ENCODE results near the gene GNPNAT1.
"Not testable (repeated sequence)": the region's sequence is repeated elsewhere in the genome, so short reads cannot be mapped to it uniquely, and the experiment has no call there.

GNPNAT1 gene

DNA sequence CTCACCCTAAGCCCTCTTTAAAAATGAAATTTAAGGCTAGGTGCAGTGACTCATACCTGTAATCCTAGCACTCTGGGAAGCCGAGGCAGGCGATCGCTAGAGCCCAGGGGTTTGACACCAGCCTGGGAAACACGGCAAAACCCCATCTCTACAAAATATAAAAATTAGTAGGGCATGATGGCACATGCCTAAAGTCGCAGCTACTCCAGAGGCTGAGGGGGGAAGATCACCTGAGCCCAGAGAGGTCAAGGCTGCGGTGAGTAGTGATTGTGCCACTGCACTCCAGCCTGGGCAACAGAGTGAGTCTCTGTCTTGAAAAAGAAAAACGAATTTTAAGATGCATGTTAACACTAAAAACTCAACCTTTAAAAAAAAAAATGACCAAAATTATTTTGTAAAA lies 12.7 kb downstream of the GNPNAT1 start:
- DNase-seq (ENCODE audit: insufficient read length, low spot score) (no peak), FAIRE-seq (no peak)
- TF ChIP-seq, protein P1, sequence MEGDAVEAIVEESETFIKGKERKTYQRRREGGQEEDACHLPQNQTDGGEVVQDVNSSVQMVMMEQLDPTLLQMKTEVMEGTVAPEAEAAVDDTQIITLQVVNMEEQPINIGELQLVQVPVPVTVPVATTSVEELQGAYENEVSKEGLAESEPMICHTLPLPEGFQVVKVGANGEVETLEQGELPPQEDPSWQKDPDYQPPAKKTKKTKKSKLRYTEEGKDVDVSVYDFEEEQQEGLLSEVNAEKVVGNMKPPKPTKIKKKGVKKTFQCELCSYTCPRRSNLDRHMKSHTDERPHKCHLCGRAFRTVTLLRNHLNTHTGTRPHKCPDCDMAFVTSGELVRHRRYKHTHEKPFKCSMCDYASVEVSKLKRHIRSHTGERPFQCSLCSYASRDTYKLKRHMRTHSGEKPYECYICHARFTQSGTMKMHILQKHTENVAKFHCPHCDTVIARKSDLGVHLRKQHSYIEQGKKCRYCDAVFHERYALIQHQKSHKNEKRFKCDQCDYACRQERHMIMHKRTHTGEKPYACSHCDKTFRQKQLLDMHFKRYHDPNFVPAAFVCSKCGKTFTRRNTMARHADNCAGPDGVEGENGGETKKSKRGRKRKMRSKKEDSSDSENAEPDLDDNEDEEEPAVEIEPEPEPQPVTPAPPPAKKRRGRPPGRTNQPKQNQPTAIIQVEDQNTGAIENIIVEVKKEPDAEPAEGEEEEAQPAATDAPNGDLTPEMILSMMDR (IDR thresholded peaks at IDR 0.05; ENCODE audit: insufficient read depth, missing control alignments), result no peak

DNA sequence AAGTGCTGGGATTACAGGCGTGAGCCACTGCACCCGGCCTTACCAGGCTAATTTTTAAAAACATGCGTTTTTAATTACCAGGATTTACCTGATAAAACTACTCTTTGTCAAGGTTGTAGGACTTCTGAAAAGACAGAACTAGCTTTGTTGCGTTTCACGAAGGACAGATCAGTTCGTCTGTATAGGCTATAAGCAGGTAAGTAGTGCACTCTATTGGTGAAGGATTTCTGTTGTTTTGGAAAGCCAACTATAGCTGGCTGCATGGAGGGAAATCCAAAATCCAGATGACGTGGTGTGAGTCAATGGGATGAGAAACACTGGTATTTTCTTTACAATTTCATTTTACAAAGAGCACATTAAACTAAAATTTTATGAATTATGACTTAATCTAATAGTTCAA lies 14.6 kb downstream of the GNPNAT1 start:
- DNase-seq (ENCODE audit: insufficient read length, low spot score) (no peak), FAIRE-seq (no peak)
- TF ChIP-seq, protein P1 (IDR thresholded peaks at IDR 0.05; ENCODE audit: insufficient read depth, missing control alignments), result no peak

DNA sequence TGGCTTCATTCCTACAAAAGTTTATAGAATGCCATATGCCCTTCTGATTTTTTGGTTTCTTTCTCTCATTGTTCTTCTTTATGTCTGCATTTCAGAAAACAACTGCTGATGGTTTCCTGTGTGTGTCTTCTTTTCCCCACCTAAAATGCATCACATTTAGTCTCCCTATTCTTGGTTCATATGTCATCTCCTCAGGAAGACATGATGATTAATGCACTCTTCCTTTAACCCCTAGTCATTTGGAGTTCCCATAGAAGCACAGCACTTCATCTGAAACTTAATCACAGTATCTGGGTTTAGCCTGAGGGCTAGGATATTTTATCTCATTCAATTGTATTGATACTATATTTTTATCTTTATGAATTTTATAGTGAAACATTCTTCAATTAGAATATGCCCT lies 21.5 kb downstream of the GNPNAT1 start:
- no peak for FAIRE-seq

DNA sequence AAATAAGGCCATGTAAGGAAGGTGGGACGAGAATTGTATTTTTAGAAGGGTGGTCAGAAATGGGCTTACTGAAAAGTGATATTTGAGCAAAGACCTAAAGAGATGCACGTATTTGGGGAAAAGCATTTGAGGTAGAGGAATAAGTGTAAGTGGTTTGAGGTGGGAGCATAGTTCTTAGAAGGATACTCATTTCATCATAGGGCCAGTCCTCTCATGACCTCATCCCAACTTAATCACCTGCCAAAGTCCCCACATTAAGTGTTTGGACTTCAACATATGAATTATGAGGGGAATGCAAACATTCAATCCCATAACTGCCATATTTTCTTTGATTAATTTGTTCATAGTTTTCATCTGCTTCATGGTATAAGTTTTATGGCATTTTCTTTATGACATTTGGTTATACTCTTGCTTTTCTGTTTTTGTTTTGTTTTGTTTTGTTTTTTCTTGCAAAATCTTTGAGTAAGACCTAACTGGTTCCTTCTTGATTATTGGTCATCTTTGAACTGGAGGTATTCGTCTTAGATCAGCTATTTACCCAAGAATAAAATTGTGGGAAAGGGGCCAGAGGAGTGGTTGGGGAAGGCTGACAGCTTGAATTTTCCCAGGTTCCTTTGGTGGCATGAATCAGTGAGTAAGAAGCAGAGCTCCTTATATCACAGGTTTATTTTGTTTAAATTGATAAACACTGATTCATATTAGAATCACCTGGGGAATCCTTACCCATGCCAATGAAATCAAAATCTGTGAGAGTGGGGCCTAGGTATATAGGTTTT lies 24.2 kb downstream of the GNPNAT1 start:
- no peak for DNase-seq (ENCODE audit: insufficient read length, low spot score)
- TF ChIP-seq, protein P1 (IDR thresholded peaks at IDR 0.05; ENCODE audit: insufficient read depth, missing control alignments), result no peak
- no peak for FAIRE-seq

More for the DNA sequence above, 21.5 kb downstream of the GNPNAT1 start:
- DNase-seq (ENCODE audit: insufficient read length, low spot score), result no peak
- TF ChIP-seq, protein P1 (IDR thresholded peaks at IDR 0.05; ENCODE audit: insufficient read depth, missing control alignments), result no peak

DNA sequence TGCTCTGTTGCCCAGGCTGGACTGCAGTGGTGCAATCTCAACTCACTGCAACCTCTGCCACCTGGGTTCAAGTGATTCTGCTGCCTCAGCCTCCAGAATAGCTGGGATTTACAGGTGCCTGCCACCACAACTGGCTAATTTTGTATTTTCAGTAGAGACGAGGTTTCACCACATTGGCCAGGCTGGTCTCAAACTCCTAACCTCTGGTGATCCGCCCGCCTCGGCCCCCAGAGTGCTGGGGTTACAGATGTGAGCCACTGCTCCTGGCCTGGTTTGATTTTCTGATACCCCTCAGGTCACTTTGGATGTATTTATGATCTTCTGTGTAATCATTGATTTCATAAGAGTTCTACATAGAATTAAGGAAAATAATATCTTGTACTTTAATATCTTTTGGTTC lies 28.5 kb downstream of the GNPNAT1 start:
- not testable (repeated sequence) for FAIRE-seq; DNase-seq (ENCODE audit: insufficient read length, low spot score)

DNA sequence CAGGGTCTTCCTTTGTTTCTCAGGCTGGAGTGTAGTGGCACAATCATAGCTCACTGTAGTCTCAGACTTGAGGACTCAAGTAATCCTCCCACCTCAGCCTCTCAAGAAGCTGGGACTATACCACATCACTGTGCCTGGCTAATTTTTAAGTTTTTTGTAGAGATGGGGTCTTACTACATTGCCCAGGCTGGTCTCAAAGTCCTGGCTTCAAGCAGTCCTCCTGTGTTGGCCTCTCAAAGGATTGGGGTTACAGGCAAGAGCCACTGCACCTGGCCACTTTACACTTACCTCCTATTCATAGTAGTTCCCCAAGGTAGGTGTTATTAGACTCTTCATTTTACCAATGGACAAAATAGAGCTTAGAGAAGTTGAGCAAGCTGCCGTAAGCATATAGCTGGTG lies 32.3 kb downstream of the GNPNAT1 start:
- TF ChIP-seq, protein P1 (IDR thresholded peaks at IDR 0.05; ENCODE audit: insufficient read depth, missing control alignments), result no peak
- no peak for FAIRE-seq
- DNase-seq (ENCODE audit: insufficient read length, low spot score), result no peak

DNA sequence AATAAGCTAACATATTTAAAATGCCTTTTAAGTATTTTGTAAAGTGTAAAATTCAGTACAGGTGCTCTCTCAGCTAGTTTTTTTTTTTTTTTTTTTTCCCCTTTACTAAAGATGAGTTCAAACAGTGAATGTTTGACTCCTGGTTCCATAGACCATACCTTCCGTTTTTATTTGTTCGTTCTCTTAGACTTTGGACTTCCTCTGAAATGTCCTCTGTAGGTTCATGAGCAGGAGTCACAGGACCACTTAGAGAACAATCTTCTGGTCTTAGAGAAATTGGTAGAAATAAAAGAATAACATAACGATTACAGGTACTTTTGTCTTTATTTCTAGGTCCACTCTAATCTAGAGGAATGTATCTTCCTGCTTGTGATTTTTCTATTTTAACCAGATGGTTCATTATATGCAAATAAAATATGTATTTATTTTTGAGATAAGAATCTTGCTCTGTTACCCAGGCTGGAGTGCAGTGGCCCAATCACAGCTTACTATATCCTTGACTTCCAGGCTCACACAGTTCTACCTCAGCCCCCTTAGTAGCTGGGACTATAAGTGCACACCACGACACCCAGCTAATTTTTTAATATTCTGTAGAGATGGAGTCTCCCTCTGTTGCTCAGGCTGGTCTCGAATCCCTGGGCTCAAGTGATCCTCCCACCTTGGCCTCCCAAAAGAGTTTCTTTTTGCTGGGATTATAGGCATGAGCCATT lies 35.6 kb downstream of the GNPNAT1 start:
- DNase-seq (ENCODE audit: insufficient read length, low spot score) (no peak), FAIRE-seq (no peak)
- TF ChIP-seq, protein P1 (IDR thresholded peaks at IDR 0.05; ENCODE audit: insufficient read depth, missing control alignments), result no peak
